Nephron (organoid): ENCODE data around the gene VAMP5.

Experiments
- H3K27ac Mint-ChIP-seq, 3 experiments: 2 replicates each; pipeline ENCODE4 v1.8.0; 2020; ENCODE audit warnings: mixed read lengths in 3 of 3, mild to moderate bottlenecking in 2 of 3, moderate library complexity in 1 of 3
- H3K27me3 Mint-ChIP-seq: 2 replicates; pipeline ENCODE4 v1.8.0; 2021; ENCODE audit warnings: low read depth, mild to moderate bottlenecking, moderate library complexity, mixed read lengths
- H3K36me3 Mint-ChIP-seq: 2 replicates; pipeline ENCODE4 v1.8.0; 2020; ENCODE audit warnings: low read depth, mixed read lengths
- H3K4me1 Mint-ChIP-seq: 2 replicates; pipeline ENCODE4 v1.8.0; 2020; ENCODE audit warnings: mixed read lengths
- H3K4me3 Mint-ChIP-seq, 3 experiments: 2 replicates each; pipeline ENCODE4 v1.8.0; 2020; ENCODE audit warnings: mild to moderate bottlenecking in 3 of 3, mixed read lengths in 3 of 3, moderate library complexity in 2 of 3
- H3K9me3 Mint-ChIP-seq: 2 replicates; pipeline ENCODE4 v1.8.0; 2020; ENCODE audit warnings: mixed read lengths
- CTCF ChIP-seq, 3 experiments: fragments of 200-600 bp; sonication (generic); IDR thresholded peaks; one replicate each; pipeline ENCODE4 v1.5.0; 2021; ENCODE audit warnings: antibody characterized with exemption in 3 of 3; ENCODE audit not compliant: unreplicated experiment in 3 of 3

VAMP5 gene

GRCh38 chr2:85578243-85579180 lies 5.7 kb upstream of the VAMP5 start:
- Mint-ChIP-seq H3K4me1 (peaks cover 44% of the 10 kb centered on the region), H3K9me3 (no peaks in the 10 kb centered on the region), H3K36me3 (peaks cover 5% of the 10 kb centered on the region), H3K4me3 (peak overlapping the region; percentile 68 to 83 (median 76)), H3K27ac (peak overlapping the region; percentile 98 to 99 (median 98)), H3K27me3 (no peaks in the 10 kb centered on the region)
- no peak for TF ChIP-seq CTCF (IDR thresholded peaks at IDR 0.05; ENCODE audit: unreplicated experiment in 3 of 3)

- TF ChIP-seq CTCF (IDR thresholded peaks at IDR 0.05; ENCODE audit: unreplicated experiment in 3 of 3): no peak
- Mint-ChIP-seq H3K27ac (peak overlapping the region; percentile 98 to 99 (median 98)), H3K9me3 (no peaks in the 10 kb centered on the region), H3K4me1 (peaks cover 44% of the 10 kb centered on the region), H3K4me3 (peak overlapping the region; percentile 68 to 83 (median 76)), H3K27me3 (no peaks in the 10 kb centered on the region), H3K36me3 (peaks cover 5% of the 10 kb centered on the region)
Measured at GRCh38 chr2:85579266-85579935, 4.8 kb upstream of the VAMP5 start.

- Mint-ChIP-seq H3K4me1 (peaks cover 48% of the 10 kb centered on the region), H3K27me3 (no peaks in the 10 kb centered on the region), H3K27ac (peak overlapping the region; percentile 63 to 99 (median 98)), H3K4me3 (peak overlapping the region in 2 of 3 experiments; percentile 36 to 56), H3K9me3 (no peaks in the 10 kb centered on the region), H3K36me3 (peaks cover 5% of the 10 kb centered on the region)
- no peak for TF ChIP-seq CTCF (IDR thresholded peaks at IDR 0.05; ENCODE audit: unreplicated experiment in 3 of 3)
Measured at GRCh38 chr2:85580206-85580605, 4.0 kb upstream of the VAMP5 start.

- Mint-ChIP-seq H3K27me3 (no peaks in the 10 kb centered on the region), H3K36me3 (peaks cover 5% of the 10 kb centered on the region), H3K4me1 (peaks cover 50% of the 10 kb centered on the region), H3K4me3 (no peak overlapping the region), H3K27ac (peak overlapping the region; percentile 35 to 91 (median 76)), H3K9me3 (no peaks in the 10 kb centered on the region)
- no peak for TF ChIP-seq CTCF (IDR thresholded peaks at IDR 0.05; ENCODE audit: unreplicated experiment in 3 of 3)
Measured at GRCh38 chr2:85582492-85582891, 1.7 kb upstream of the VAMP5 start.

- peaks cover 47% of the 10 kb centered on the region for H3K4me1 Mint-ChIP-seq
- peak overlapping the region in 2 of 3 experiments; percentile 35 to 58 for H3K27ac Mint-ChIP-seq
- peaks cover 5% of the 10 kb centered on the region for H3K36me3 Mint-ChIP-seq
- no peaks in the 10 kb centered on the region for H3K9me3 Mint-ChIP-seq
- TF ChIP-seq CTCF (IDR thresholded peaks at IDR 0.05; ENCODE audit: unreplicated experiment in 3 of 3): no peak
- no peak overlapping the region for H3K4me3 Mint-ChIP-seq
- no peaks in the 10 kb centered on the region for H3K27me3 Mint-ChIP-seq
Measured at GRCh38 chr2:85583667-85584353, 421 bp upstream of the VAMP5 start.
